Keratinocyte (primary cell): ENCODE data around the gene SCGB1D1. TPM values are rescaled to one million over a fixed set of nuclear protein-coding genes. Genes with fewer than 3 reads are reported as not detected.
"Not testable (repeated sequence)": the region's sequence is repeated elsewhere in the genome, so short reads cannot be mapped to it uniquely, and the experiment has no call there.

ENCODE experiments used
- DNase-seq: peaks from one replicate; pipeline ENCODE4 v3.0.0-alpha.2; 2011; ENCODE audit warnings: low read depth, missing footprints, low spot score
- FAIRE-seq: peaks from 2 replicates; lab custom pipeline; 2011; peaks lifted over from hg19 to GRCh38; lab: Jason Lieb, UNC
- H2AFZ ChIP-seq: 2 replicates; pipeline ENCODE4 v1.6.0; 2012; ENCODE audit warnings: low read length, control low read depth, inconsistent platforms; ENCODE audit not compliant: control insufficient read depth
- H3K27ac ChIP-seq: 2 replicates; pipeline ENCODE4 v1.5.1; 2011; ENCODE audit warnings: low read length; ENCODE audit not compliant: control insufficient read depth, insufficient read depth
- H3K27me3 ChIP-seq: 3 replicates; pipeline ENCODE4 v1.6.0; 2011; ENCODE audit warnings: low read length; ENCODE audit not compliant: control insufficient read depth, insufficient read depth; ENCODE audit errors: extremely low read depth
- H3K36me3 ChIP-seq, 2 experiments: 2 replicates in 1 of 2; 3 replicates in 1 of 2; pipeline ENCODE4 v1.5.1; 2011; ENCODE audit warnings: low read length in 2 of 2, mild to moderate bottlenecking in 1 of 2; ENCODE audit not compliant: control insufficient read depth in 2 of 2, insufficient read depth in 2 of 2; ENCODE audit errors: extremely low read depth in 1 of 2
- H3K4me1 ChIP-seq: 3 replicates; pipeline ENCODE4 v1.5.1; 2011; ENCODE audit warnings: low read length; ENCODE audit not compliant: control insufficient read depth, insufficient read depth; ENCODE audit errors: extremely low read depth
- H3K4me2 ChIP-seq: 3 replicates; pipeline ENCODE4 v1.6.0; 2011; ENCODE audit warnings: low read depth, low read length; ENCODE audit not compliant: control insufficient read depth, insufficient read depth; ENCODE audit errors: extremely low read depth
- H3K4me3 ChIP-seq, 3 experiments: fragments of 200-600 bp in 1 of 3; sonication (generic) in 1 of 3; 2 replicates in 2 of 3; 3 replicates in 1 of 3; pipeline ENCODE4 v1.5.1; 2011 to 2016; ENCODE audit warnings: low read length in 3 of 3, mild to moderate bottlenecking in 3 of 3, control low read depth in 2 of 3, inconsistent platforms in 1 of 3, low read depth in 1 of 3, mixed read lengths in 1 of 3, mixed run types in 1 of 3, moderate library complexity in 1 of 3; ENCODE audit not compliant: control insufficient read depth in 2 of 3, insufficient read depth in 2 of 3; ENCODE audit errors: extremely low read depth in 1 of 3
- H3K79me2 ChIP-seq: 2 replicates; pipeline ENCODE4 v1.6.0; 2012; ENCODE audit warnings: low read length; ENCODE audit not compliant: control insufficient read depth, insufficient read depth
- H3K9ac ChIP-seq: 3 replicates; pipeline ENCODE4 v1.6.0; 2011; ENCODE audit warnings: low read length; ENCODE audit not compliant: control insufficient read depth, insufficient read depth; ENCODE audit errors: extremely low read depth
- H3K9me1 ChIP-seq: 3 replicates; pipeline ENCODE4 v1.6.0; 2011; ENCODE audit warnings: low read length; ENCODE audit not compliant: control insufficient read depth, insufficient read depth; ENCODE audit errors: extremely low read depth
- H3K9me3 ChIP-seq: 2 replicates; pipeline ENCODE4 v1.5.1; 2012; ENCODE audit warnings: low read depth, low read length; ENCODE audit not compliant: control insufficient read depth
- H4K20me1 ChIP-seq: 3 replicates; pipeline ENCODE4 v1.6.0; 2011; ENCODE audit warnings: low read length; ENCODE audit not compliant: control insufficient read depth, insufficient read depth; ENCODE audit errors: extremely low read depth
- CTCF ChIP-seq, 3 experiments: IDR thresholded peaks in 1 of 3; conservative IDR thresholded peaks in 1 of 3; optimal IDR thresholded peaks in 1 of 3; 2 replicates in 2 of 3; 3 replicates in 1 of 3; pipeline versions ENCODE3 to v1.5.1; 2011; ENCODE audit warnings: low read length in 3 of 3, mild to moderate bottlenecking in 3 of 3, moderate library complexity in 2 of 3, control low read depth in 1 of 3, inconsistent platforms in 1 of 3; ENCODE audit not compliant: insufficient read depth in 2 of 3; ENCODE audit errors: extremely low read depth in 1 of 3
- EZH2 ChIP-seq: IDR thresholded peaks from one replicate; pipeline ENCODE4 v1.6.1; 2012; ENCODE audit warnings: inconsistent platforms, mild to moderate bottlenecking, low read length, moderate library complexity
- dilution Hi-C: fragments of 300-500 bp; cut with MboI; formaldehyde crosslinking; loops from one replicate; pipeline ENCODE4 v1.7.0; 2020; ENCODE audit warnings: low sequenced_read_pairs; ENCODE audit not compliant: extremely low pct_ligation_motif_present
- polyA plus RNA-seq, 5 experiments: library from polyadenylated mRNA; depleted of rRNA in 3 of 5; stranded (reverse) in 3 of 5; stranded (forward) in 1 of 5; unstranded in 1 of 5; fragments of >200 nt; gene quantifications; 1 replicate in 1 of 5; 2 replicates in 3 of 5; 3 replicates in 1 of 5; pipeline versions ENCODE4 v1.2.1 to v1.2.3, GENCODE V29; 2011 to 2012; ENCODE audit warnings: missing spikeins in 2 of 5, low read depth in 1 of 5, low replicate concordance in 1 of 5

SCGB1D1 gene
- polyA plus RNA-seq, 1 donor (not counting 4 experiments of a cell fraction or from before 2014, with no cell fraction given), result not detected

GRCh38 chr11:62186195-62186594, 3.8 kb upstream of the SCGB1D1 start:
- DNase-seq (no peak), FAIRE-seq (no peak)
- dilution Hi-C loops, result no loop called here
- Histone ChIP-seq H3K27ac (no peak overlapping the region), H3K36me3 (no peaks in the 10 kb centered on the region), H3K4me1 (no peaks in the 10 kb centered on the region), H3K79me2 (no peaks in the 10 kb centered on the region), H3K9me3 (no peaks in the 10 kb centered on the region), H4K20me1 (no peaks in the 10 kb centered on the region), H3K9me1 (no peaks in the 10 kb centered on the region), H2AFZ (no peak overlapping the region), H3K27me3 (peaks cover 3% of the 10 kb centered on the region), H3K4me3 (no peak overlapping the region), H3K9ac (no peak overlapping the region), H3K4me2 (no peak overlapping the region)
- TF ChIP-seq CTCF (optimal IDR thresholded peaks at IDR 0.05 in 1 of 3, IDR thresholded peaks at IDR 0.05 in 1 of 3, conservative IDR thresholded peaks at IDR 0.05 in 1 of 3; ENCODE audit: extremely low read depth in 1 of 3, insufficient read depth in 2 of 3, low read length in 3 of 3) (no peak), EZH2 (no peak)

GRCh38 chr11:62193952-62194351, 3.9 kb downstream of the SCGB1D1 start:
- no peaks in the 10 kb centered on the region for H3K27me3 ChIP-seq

GRCh38 chr11:62195010-62195409, 5.0 kb downstream of the SCGB1D1 start:
- FAIRE-seq, H3K27me3 ChIP-seq, H3K27ac ChIP-seq, DNase-seq, dilution Hi-C loops, H4K20me1 ChIP-seq, H3K4me3 ChIP-seq, H3K9me3 ChIP-seq, H3K9me1 ChIP-seq, H3K4me1 ChIP-seq, H3K36me3 ChIP-seq, H3K4me2 ChIP-seq, H3K79me2 ChIP-seq, H3K9ac ChIP-seq, H2AFZ ChIP-seq: not testable (repeated sequence)

More at GRCh38 chr11:62193952-62194351, 3.9 kb downstream of the SCGB1D1 start:
- Histone ChIP-seq H3K27ac (no peak overlapping the region), H3K4me2 (no peak overlapping the region), H3K9me1 (no peaks in the 10 kb centered on the region), H3K4me3 (no peak overlapping the region), H3K9ac (no peak overlapping the region), H3K36me3 (no peaks in the 10 kb centered on the region), H3K9me3 (no peaks in the 10 kb centered on the region), H2AFZ (no peak overlapping the region), H4K20me1 (peaks cover 4% of the 10 kb centered on the region), H3K4me1 (no peaks in the 10 kb centered on the region), H3K79me2 (no peaks in the 10 kb centered on the region)
- no peak for FAIRE-seq
- dilution Hi-C loops, result no loop called here
- TF ChIP-seq EZH2 (no peak), CTCF (optimal IDR thresholded peaks at IDR 0.05 in 1 of 3, IDR thresholded peaks at IDR 0.05 in 1 of 3, conservative IDR thresholded peaks at IDR 0.05 in 1 of 3; ENCODE audit: extremely low read depth in 1 of 3, insufficient read depth in 2 of 3, low read length in 3 of 3) (no peak)
- DNase-seq, result no peak
